GM18520 (cell line): ENCODE results near the gene PRKD2.
"Not testable (repeated sequence)": the region's sequence is repeated elsewhere in the genome, so short reads cannot be mapped to it uniquely, and the experiment has no call there.

Source experiments
- ATAC-seq: cut with Tn5 transposase; IDR thresholded peaks from one replicate; pipeline ENCODE4 v1.9.1; 2021; ENCODE audit not compliant: unreplicated experiment

Gene PRKD2

GRCh38 chr19:46634656-46635218, 82.2 kb downstream of the PRKD2 start:
- no peak for ATAC-seq

GRCh38 chr19:46634045-46634655, 82.8 kb downstream of the PRKD2 start:
- peak; percentile 44 for ATAC-seq

- ATAC-seq, result no peak
Measured at GRCh38 chr19:46633130-46633529, 83.8 kb downstream of the PRKD2 start.

- ATAC-seq, result no peak
Measured at GRCh38 chr19:46631481-46631880, 85.4 kb downstream of the PRKD2 start.

GRCh38 chr19:46630586-46631205, 86.2 kb downstream of the PRKD2 start:
- ATAC-seq, result no peak

GRCh38 chr19:46629546-46630025, 87.3 kb downstream of the PRKD2 start:
- no peak for ATAC-seq

- not testable (repeated sequence) for ATAC-seq
Measured at GRCh38 chr19:46628970-46629369, 87.9 kb downstream of the PRKD2 start.

GRCh38 chr19:46626446-46626845, 90.5 kb downstream of the PRKD2 start:
- no peak for ATAC-seq

GRCh38 chr19:46625731-46626130, 91.2 kb downstream of the PRKD2 start:
- ATAC-seq, result no peak

- ATAC-seq, result no peak
Measured at GRCh38 chr19:46624958-46625661, 91.8 kb downstream of the PRKD2 start, which contains the start of gene PTGIR. Gene PTGIR, minus strand, starts transcription at chr19:46625089. Its CDS starts 864 bp downstream, at chr19:46624225.
